HG03045 (cell line): ENCODE measurements around the gene SCFD2.
"Not testable (repeated sequence)": the region's sequence is repeated elsewhere in the genome, so short reads cannot be mapped to it uniquely, and the experiment has no call there.

ENCODE experiments used
- ATAC-seq: cut with Tn5 transposase; IDR thresholded peaks from one replicate; pipeline ENCODE4 v1.9.1; 2021; ENCODE audit warnings: mild to moderate bottlenecking, moderate library complexity; ENCODE audit not compliant: unreplicated experiment

Gene SCFD2

GRCh38 chr4:53194727-53195126 is 171.1 kb downstream of the SCFD2 start:
- no peak for ATAC-seq

- ATAC-seq, result no peak
Observed at GRCh38 chr4:53193111-53193510, 172.8 kb downstream of the SCFD2 start.

GRCh38 chr4:53192496-53192895 is 173.4 kb downstream of the SCFD2 start:
- no peak for ATAC-seq

GRCh38 chr4:53191997-53192396 is 173.9 kb downstream of the SCFD2 start:
- no peak for ATAC-seq

GRCh38 chr4:53189011-53189410 is 176.8 kb downstream of the SCFD2 start:
- ATAC-seq, result no peak

GRCh38 chr4:53186714-53187358 is 179.0 kb downstream of the SCFD2 start:
- no peak for ATAC-seq

GRCh38 chr4:53185869-53186585 is 179.8 kb downstream of the SCFD2 start:
- no peak for ATAC-seq

GRCh38 chr4:53183754-53184153 is 182.1 kb downstream of the SCFD2 start:
- ATAC-seq, result no peak

GRCh38 chr4:53177751-53178150 is 188.1 kb downstream of the SCFD2 start:
- not testable (repeated sequence) for ATAC-seq

- ATAC-seq, result no peak
Observed at GRCh38 chr4:53175640-53176039, 190.2 kb downstream of the SCFD2 start.

- ATAC-seq, result no peak
Observed at GRCh38 chr4:53174823-53175222, 191.0 kb downstream of the SCFD2 start.

GRCh38 chr4:53173576-53173975 is 192.3 kb downstream of the SCFD2 start:
- no peak for ATAC-seq

- no peak for ATAC-seq
Observed at GRCh38 chr4:53171797-53172196, 194.1 kb downstream of the SCFD2 start.

GRCh38 chr4:53169695-53170617 is 195.9 kb downstream of the SCFD2 start:
- no peak for ATAC-seq

GRCh38 chr4:53168228-53168627 is 197.6 kb downstream of the SCFD2 start:
- ATAC-seq, result no peak

- no peak for ATAC-seq
Observed at GRCh38 chr4:53162969-53163368, 202.9 kb downstream of the SCFD2 start.

- no peak for ATAC-seq
Observed at GRCh38 chr4:53161787-53162433, 204.0 kb downstream of the SCFD2 start.

- ATAC-seq, result no peak
Observed at GRCh38 chr4:53161051-53161786, 204.6 kb downstream of the SCFD2 start.

GRCh38 chr4:53156896-53157295 is 209.0 kb downstream of the SCFD2 start:
- no peak for ATAC-seq

- ATAC-seq, result no peak
Observed at GRCh38 chr4:53152467-53152866, 213.4 kb downstream of the SCFD2 start.

- no peak for ATAC-seq
Observed at GRCh38 chr4:53151489-53151788, 214.4 kb downstream of the SCFD2 start.
